Measurements from ENCODE around the gene KCNQ1. TPM values are rescaled to one million over a fixed set of nuclear protein-coding genes. Genes with fewer than 3 reads are reported as not detected.

KCNQ1 gene
- polyA plus RNA-seq, 1 donor (not counting 4 experiments of a cell fraction or from before 2014, with no cell fraction given), result not detected

DNA sequence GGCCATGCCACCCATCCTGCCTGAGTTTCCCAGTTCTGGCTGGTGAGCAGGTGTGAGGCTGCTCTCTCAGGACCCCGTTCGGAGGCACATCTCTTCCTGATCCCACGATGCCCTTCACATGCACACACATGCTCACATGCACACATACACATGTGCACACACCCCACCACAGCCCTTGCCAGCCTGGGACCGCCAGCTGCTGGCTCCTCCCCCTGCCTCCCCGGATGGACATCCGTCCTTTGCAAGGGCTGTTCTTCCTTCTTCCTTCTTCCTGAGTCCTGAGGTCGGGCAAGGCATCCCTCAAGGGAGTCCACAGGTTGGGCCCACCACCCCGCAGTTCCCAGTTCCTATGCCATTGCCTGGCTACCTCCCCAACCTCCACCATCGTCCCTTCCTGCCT is 451.2 kb downstream of the KCNQ1 start:
- no peaks in the 10 kb centered on the region for H3K27me3 ChIP-seq (ENCODE audit: control insufficient read depth, extremely low read depth, insufficient read depth, low read length)
- no peaks in the 10 kb centered on the region for H3K9me1 ChIP-seq (ENCODE audit: control insufficient read depth, extremely low read depth, insufficient read depth, low read length)
- no peak overlapping the region for H3K4me3 ChIP-seq (ENCODE audit: control insufficient read depth in 2 of 3, extremely low read depth in 1 of 3, insufficient read depth in 2 of 3, low read depth in 1 of 3, low read length in 3 of 3)
- no peak overlapping the region for H2AFZ ChIP-seq (ENCODE audit: control insufficient read depth, low read length)
- TF ChIP-seq EZH2 (IDR thresholded peaks at IDR 0.05; ENCODE audit: low read length), result no peak
- TF ChIP-seq, protein P1, sequence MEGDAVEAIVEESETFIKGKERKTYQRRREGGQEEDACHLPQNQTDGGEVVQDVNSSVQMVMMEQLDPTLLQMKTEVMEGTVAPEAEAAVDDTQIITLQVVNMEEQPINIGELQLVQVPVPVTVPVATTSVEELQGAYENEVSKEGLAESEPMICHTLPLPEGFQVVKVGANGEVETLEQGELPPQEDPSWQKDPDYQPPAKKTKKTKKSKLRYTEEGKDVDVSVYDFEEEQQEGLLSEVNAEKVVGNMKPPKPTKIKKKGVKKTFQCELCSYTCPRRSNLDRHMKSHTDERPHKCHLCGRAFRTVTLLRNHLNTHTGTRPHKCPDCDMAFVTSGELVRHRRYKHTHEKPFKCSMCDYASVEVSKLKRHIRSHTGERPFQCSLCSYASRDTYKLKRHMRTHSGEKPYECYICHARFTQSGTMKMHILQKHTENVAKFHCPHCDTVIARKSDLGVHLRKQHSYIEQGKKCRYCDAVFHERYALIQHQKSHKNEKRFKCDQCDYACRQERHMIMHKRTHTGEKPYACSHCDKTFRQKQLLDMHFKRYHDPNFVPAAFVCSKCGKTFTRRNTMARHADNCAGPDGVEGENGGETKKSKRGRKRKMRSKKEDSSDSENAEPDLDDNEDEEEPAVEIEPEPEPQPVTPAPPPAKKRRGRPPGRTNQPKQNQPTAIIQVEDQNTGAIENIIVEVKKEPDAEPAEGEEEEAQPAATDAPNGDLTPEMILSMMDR (optimal IDR thresholded peaks at IDR 0.05 in 1 of 3, IDR thresholded peaks at IDR 0.05 in 1 of 3, conservative IDR thresholded peaks at IDR 0.05 in 1 of 3; ENCODE audit: extremely low read depth in 1 of 3, insufficient read depth in 2 of 3, low read length in 3 of 3), result no peak
- no peak overlapping the region for H3K27ac ChIP-seq (ENCODE audit: control insufficient read depth, insufficient read depth, low read length)
- no peak overlapping the region for H3K4me2 ChIP-seq (ENCODE audit: control insufficient read depth, extremely low read depth, insufficient read depth, low read depth, low read length)
- H3K36me3 ChIP-seq (ENCODE audit: control insufficient read depth in 2 of 2, extremely low read depth in 1 of 2, insufficient read depth in 2 of 2, low read length in 2 of 2), result no peaks in the 10 kb centered on the region
- DNase-seq (ENCODE audit: low read depth, low spot score), result no peak
- peaks cover 38% of the 10 kb centered on the region for H3K4me1 ChIP-seq (ENCODE audit: control insufficient read depth, extremely low read depth, insufficient read depth, low read length)
- H3K9ac ChIP-seq (ENCODE audit: control insufficient read depth, extremely low read depth, insufficient read depth, low read length), result no peak overlapping the region
- H3K9me3 ChIP-seq (ENCODE audit: control insufficient read depth, low read depth, low read length), result no peaks in the 10 kb centered on the region
- H3K79me2 ChIP-seq (ENCODE audit: control insufficient read depth, insufficient read depth, low read length), result no peaks in the 10 kb centered on the region
- H4K20me1 ChIP-seq (ENCODE audit: control insufficient read depth, extremely low read depth, insufficient read depth, low read length), result no peaks in the 10 kb centered on the region
- no peak for FAIRE-seq
- dilution Hi-C loops (cut with MboI; ENCODE audit: extremely low pct_ligation_motif_present, low sequenced_read_pairs), result no loop called here

- H3K79me2 ChIP-seq (ENCODE audit: control insufficient read depth, insufficient read depth, low read length), result no peaks in the 10 kb centered on the region
- dilution Hi-C loops (cut with MboI; ENCODE audit: extremely low pct_ligation_motif_present, low sequenced_read_pairs), result no loop called here
- no peaks in the 10 kb centered on the region for H3K9me3 ChIP-seq (ENCODE audit: control insufficient read depth, low read depth, low read length)
- peaks cover 33% of the 10 kb centered on the region for H3K4me1 ChIP-seq (ENCODE audit: control insufficient read depth, extremely low read depth, insufficient read depth, low read length)
- no peaks in the 10 kb centered on the region for H4K20me1 ChIP-seq (ENCODE audit: control insufficient read depth, extremely low read depth, insufficient read depth, low read length)
- DNase-seq (ENCODE audit: low read depth, low spot score) (no peak), FAIRE-seq (no peak)
- no peak overlapping the region for H3K4me2 ChIP-seq (ENCODE audit: control insufficient read depth, extremely low read depth, insufficient read depth, low read depth, low read length)
- H3K27me3 ChIP-seq (ENCODE audit: control insufficient read depth, extremely low read depth, insufficient read depth, low read length), result no peaks in the 10 kb centered on the region
- H2AFZ ChIP-seq (ENCODE audit: control insufficient read depth, low read length), result no peak overlapping the region
- no peak overlapping the region for H3K27ac ChIP-seq (ENCODE audit: control insufficient read depth, insufficient read depth, low read length)
- no peak overlapping the region for H3K4me3 ChIP-seq (ENCODE audit: control insufficient read depth in 2 of 3, extremely low read depth in 1 of 3, insufficient read depth in 2 of 3, low read depth in 1 of 3, low read length in 3 of 3)
- H3K9ac ChIP-seq (ENCODE audit: control insufficient read depth, extremely low read depth, insufficient read depth, low read length), result no peak overlapping the region
- TF ChIP-seq, protein P1 (optimal IDR thresholded peaks at IDR 0.05 in 1 of 3, IDR thresholded peaks at IDR 0.05 in 1 of 3, conservative IDR thresholded peaks at IDR 0.05 in 1 of 3; ENCODE audit: extremely low read depth in 1 of 3, insufficient read depth in 2 of 3, low read length in 3 of 3), result no peak
- TF ChIP-seq EZH2 (IDR thresholded peaks at IDR 0.05; ENCODE audit: low read length), result no peak
- H3K36me3 ChIP-seq (ENCODE audit: control insufficient read depth in 2 of 2, extremely low read depth in 1 of 2, insufficient read depth in 2 of 2, low read length in 2 of 2), result no peaks in the 10 kb centered on the region
- no peaks in the 10 kb centered on the region for H3K9me1 ChIP-seq (ENCODE audit: control insufficient read depth, extremely low read depth, insufficient read depth, low read length)
Observed at GRCh38 chr11:2897048-2897447, 452.2 kb downstream of the KCNQ1 start.

Data from keratinocyte (primary cell).